HG03095 (cell line): ENCODE measurements around the gene TRIM72.
"Not testable (repeated sequence)": the region's sequence is repeated elsewhere in the genome, so short reads cannot be mapped to it uniquely, and the experiment has no call there.

Experiments used
- ATAC-seq: cut with Tn5 transposase; IDR thresholded peaks from one replicate; pipeline ENCODE4 v1.9.1; 2021; ENCODE audit warnings: moderate library complexity; ENCODE audit not compliant: unreplicated experiment

TRIM72 gene

GRCh38 chr16:31213877-31214707 is at the start of gene TRIM72:
TSS of gene TRIM72 (plus strand) at chr16:31214119. CDS start at chr16:31214739, 620 bp downstream.
- no peak for ATAC-seq

- no peak for ATAC-seq
These were observed 46.6 kb upstream of the TRIM72 start for GRCh38 chr16:31167315-31167714.

- ATAC-seq: no peak
These were observed 45.1 kb upstream of the TRIM72 start for GRCh38 chr16:31168848-31169247.

GRCh38 chr16:31170048-31170447 is 43.9 kb upstream of the TRIM72 start:
- ATAC-seq: not testable (repeated sequence)

GRCh38 chr16:31177136-31177535 is 36.8 kb upstream of the TRIM72 start:
- ATAC-seq: no peak

- ATAC-seq: no peak
These were observed 34.6 kb upstream of the TRIM72 start for GRCh38 chr16:31179219-31179746.

GRCh38 chr16:31179747-31180459 is 34.0 kb upstream of the TRIM72 start, which contains the start of gene FUS:
TSS of gene FUS (plus strand) at chr16:31180139. CDS start at chr16:31180215, 76 bp downstream.
- ATAC-seq: peak; percentile 51

GRCh38 chr16:31181102-31181830 is 32.7 kb upstream of the TRIM72 start:
- no peak for ATAC-seq

GRCh38 chr16:31182391-31182790 is 31.5 kb upstream of the TRIM72 start:
- no peak for ATAC-seq

- ATAC-seq: no peak
These were observed 30.2 kb upstream of the TRIM72 start for GRCh38 chr16:31183432-31184428.

- no peak for ATAC-seq
These were observed 29.0 kb upstream of the TRIM72 start for GRCh38 chr16:31184888-31185287.

- no peak for ATAC-seq
These were observed 28.6 kb upstream of the TRIM72 start for GRCh38 chr16:31185339-31185738.

- ATAC-seq: no peak
These were observed 27.7 kb upstream of the TRIM72 start for GRCh38 chr16:31186176-31186575.

- ATAC-seq: no peak
These were observed 26.8 kb upstream of the TRIM72 start for GRCh38 chr16:31186930-31187807.

GRCh38 chr16:31187808-31188189 is 26.1 kb upstream of the TRIM72 start:
- ATAC-seq: no peak

GRCh38 chr16:31188450-31189411 is 25.2 kb upstream of the TRIM72 start:
- no peak for ATAC-seq

GRCh38 chr16:31189412-31189778 is 24.5 kb upstream of the TRIM72 start:
- no peak for ATAC-seq

- ATAC-seq: no peak
These were observed 23.9 kb upstream of the TRIM72 start for GRCh38 chr16:31190061-31190460.
